G401.6 (cell line): ENCODE data around the gene CMKLR1.

ENCODE experiments used
- FAIRE-seq: peaks from 2 replicates; lab custom pipeline; 2012; peaks lifted over from hg19 to GRCh38; lab: Jason Lieb, UNC

The CMKLR1 gene

GRCh38 chr12:108315486-108316105, 23.5 kb downstream of the CMKLR1 start:
- no peak for FAIRE-seq

- no peak for FAIRE-seq
Observed at GRCh38 chr12:108313606-108314351, 25.3 kb downstream of the CMKLR1 start.

GRCh38 chr12:108313241-108313605, 25.9 kb downstream of the CMKLR1 start:
- no peak for FAIRE-seq

- no peak for FAIRE-seq
Observed at GRCh38 chr12:108312693-108313189, 26.4 kb downstream of the CMKLR1 start.

GRCh38 chr12:108312073-108312659, 26.9 kb downstream of the CMKLR1 start:
- no peak for FAIRE-seq

GRCh38 chr12:108311605-108312004, 27.5 kb downstream of the CMKLR1 start:
- no peak for FAIRE-seq

GRCh38 chr12:108310489-108310888, 28.6 kb downstream of the CMKLR1 start:
- no peak for FAIRE-seq

GRCh38 chr12:108309674-108310312, 29.3 kb downstream of the CMKLR1 start:
- no peak for FAIRE-seq

- no peak for FAIRE-seq
Observed at GRCh38 chr12:108308395-108309085, 30.6 kb downstream of the CMKLR1 start.

GRCh38 chr12:108307006-108307405, 32.1 kb downstream of the CMKLR1 start:
- FAIRE-seq: no peak

- FAIRE-seq: no peak
Observed at GRCh38 chr12:108306506-108306905, 32.6 kb downstream of the CMKLR1 start.

- FAIRE-seq: no peak
Observed at GRCh38 chr12:108305991-108306501, 33.1 kb downstream of the CMKLR1 start.

GRCh38 chr12:108305520-108305919, 33.6 kb downstream of the CMKLR1 start:
- no peak for FAIRE-seq

GRCh38 chr12:108304633-108305032, 34.5 kb downstream of the CMKLR1 start:
- FAIRE-seq: no peak

- FAIRE-seq: no peak
Observed at GRCh38 chr12:108303703-108304102, 35.4 kb downstream of the CMKLR1 start.

- FAIRE-seq: no peak
Observed at GRCh38 chr12:108302403-108303311, 36.5 kb downstream of the CMKLR1 start.

- FAIRE-seq: no peak
Observed at GRCh38 chr12:108302016-108302402, 37.1 kb downstream of the CMKLR1 start.

GRCh38 chr12:108301346-108301745, 37.8 kb downstream of the CMKLR1 start:
- no peak for FAIRE-seq

GRCh38 chr12:108299980-108300696, 39.0 kb downstream of the CMKLR1 start:
- FAIRE-seq: no peak

GRCh38 chr12:108299516-108299915, 39.6 kb downstream of the CMKLR1 start:
- FAIRE-seq: no peak
